ENCODE measurements around the gene KLHL29. TPM values are rescaled to one million over a fixed set of nuclear protein-coding genes. Genes with fewer than 3 reads are reported as not detected.

The KLHL29 gene
- total and polyA plus RNA-seq, 2 experiments from 2014 or later = 1.5 to 6.5 TPM

DNA sequence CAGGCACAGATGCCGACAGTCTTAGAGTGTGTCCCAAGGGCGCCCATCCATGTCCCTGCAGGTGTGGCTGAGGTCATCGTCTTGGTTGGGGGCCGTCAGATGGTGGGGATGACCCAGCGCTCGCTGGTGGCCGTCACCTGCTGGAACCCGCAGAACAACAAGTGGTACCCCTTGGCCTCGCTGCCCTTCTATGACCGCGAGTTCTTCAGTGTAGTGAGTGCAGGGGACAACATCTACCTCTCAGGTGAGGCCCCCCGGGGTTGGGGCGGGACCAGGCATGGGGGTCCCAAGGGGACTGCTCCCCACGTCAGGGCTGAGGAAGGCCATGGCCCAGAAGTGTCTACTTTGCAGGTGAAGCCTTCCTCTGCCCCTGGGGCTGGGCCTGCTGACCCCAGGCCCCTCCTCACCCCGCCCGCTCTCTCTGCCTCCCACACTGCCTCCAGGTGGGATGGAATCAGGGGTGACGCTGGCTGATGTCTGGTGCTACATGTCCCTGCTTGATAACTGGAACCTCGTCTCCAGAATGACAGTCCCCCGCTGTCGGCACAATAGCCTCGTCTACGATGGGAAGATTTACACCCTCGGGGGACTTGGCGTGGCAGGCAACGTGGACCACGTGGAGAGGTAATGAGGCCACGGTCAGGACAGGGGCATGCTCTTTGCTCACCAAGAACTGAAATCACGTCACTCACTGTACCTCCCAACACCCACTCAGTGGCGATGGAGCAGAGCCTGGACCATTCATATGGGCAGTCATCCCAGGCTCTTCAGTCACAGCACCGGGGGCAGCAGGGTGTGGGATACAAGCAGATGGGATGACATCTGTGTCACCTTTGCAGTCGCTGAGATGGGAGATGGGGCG is 311.1 kb downstream of the KLHL29 start:
- Histone ChIP-seq H3K4me1 (ENCODE audit: insufficient read depth) (no peaks in the 10 kb centered on the region), H3K27ac (ENCODE audit: low read depth) (no peak overlapping the region), H3K36me3 (ENCODE audit: insufficient read depth) (no peaks in the 10 kb centered on the region), H3K79me2 (replicated peaks; ENCODE audit: insufficient read depth) (no peaks in the 10 kb centered on the region), H3K4me2 (no peak overlapping the region), H3K4me3 (no peak overlapping the region), H3K9me2 (ENCODE audit: insufficient read depth) (peaks cover 3% of the 10 kb centered on the region; the same call in 1 of the 2 replicates), H3F3A (replicated peaks; ENCODE audit: low read depth) (no peaks in the 10 kb centered on the region), H4K20me1 (replicated peaks; ENCODE audit: insufficient read depth) (no peaks in the 10 kb centered on the region), H2AFZ (no peak overlapping the region), H3K27me3 (ENCODE audit: insufficient read depth) (no peaks in the 10 kb centered on the region)
- H3K27ac Mint-ChIP-seq = no peak overlapping the region
- no peak overlapping the region for H3K4me3 Mint-ChIP-seq
- H3K4me1 Mint-ChIP-seq = peaks cover 17% of the 10 kb centered on the region
- TF ChIP-seq, protein P1, sequence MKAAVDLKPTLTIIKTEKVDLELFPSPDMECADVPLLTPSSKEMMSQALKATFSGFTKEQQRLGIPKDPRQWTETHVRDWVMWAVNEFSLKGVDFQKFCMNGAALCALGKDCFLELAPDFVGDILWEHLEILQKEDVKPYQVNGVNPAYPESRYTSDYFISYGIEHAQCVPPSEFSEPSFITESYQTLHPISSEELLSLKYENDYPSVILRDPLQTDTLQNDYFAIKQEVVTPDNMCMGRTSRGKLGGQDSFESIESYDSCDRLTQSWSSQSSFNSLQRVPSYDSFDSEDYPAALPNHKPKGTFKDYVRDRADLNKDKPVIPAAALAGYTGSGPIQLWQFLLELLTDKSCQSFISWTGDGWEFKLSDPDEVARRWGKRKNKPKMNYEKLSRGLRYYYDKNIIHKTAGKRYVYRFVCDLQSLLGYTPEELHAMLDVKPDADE (IDR thresholded peaks at IDR 0.05) = no peak
- TF ChIP-seq, protein P2, sequence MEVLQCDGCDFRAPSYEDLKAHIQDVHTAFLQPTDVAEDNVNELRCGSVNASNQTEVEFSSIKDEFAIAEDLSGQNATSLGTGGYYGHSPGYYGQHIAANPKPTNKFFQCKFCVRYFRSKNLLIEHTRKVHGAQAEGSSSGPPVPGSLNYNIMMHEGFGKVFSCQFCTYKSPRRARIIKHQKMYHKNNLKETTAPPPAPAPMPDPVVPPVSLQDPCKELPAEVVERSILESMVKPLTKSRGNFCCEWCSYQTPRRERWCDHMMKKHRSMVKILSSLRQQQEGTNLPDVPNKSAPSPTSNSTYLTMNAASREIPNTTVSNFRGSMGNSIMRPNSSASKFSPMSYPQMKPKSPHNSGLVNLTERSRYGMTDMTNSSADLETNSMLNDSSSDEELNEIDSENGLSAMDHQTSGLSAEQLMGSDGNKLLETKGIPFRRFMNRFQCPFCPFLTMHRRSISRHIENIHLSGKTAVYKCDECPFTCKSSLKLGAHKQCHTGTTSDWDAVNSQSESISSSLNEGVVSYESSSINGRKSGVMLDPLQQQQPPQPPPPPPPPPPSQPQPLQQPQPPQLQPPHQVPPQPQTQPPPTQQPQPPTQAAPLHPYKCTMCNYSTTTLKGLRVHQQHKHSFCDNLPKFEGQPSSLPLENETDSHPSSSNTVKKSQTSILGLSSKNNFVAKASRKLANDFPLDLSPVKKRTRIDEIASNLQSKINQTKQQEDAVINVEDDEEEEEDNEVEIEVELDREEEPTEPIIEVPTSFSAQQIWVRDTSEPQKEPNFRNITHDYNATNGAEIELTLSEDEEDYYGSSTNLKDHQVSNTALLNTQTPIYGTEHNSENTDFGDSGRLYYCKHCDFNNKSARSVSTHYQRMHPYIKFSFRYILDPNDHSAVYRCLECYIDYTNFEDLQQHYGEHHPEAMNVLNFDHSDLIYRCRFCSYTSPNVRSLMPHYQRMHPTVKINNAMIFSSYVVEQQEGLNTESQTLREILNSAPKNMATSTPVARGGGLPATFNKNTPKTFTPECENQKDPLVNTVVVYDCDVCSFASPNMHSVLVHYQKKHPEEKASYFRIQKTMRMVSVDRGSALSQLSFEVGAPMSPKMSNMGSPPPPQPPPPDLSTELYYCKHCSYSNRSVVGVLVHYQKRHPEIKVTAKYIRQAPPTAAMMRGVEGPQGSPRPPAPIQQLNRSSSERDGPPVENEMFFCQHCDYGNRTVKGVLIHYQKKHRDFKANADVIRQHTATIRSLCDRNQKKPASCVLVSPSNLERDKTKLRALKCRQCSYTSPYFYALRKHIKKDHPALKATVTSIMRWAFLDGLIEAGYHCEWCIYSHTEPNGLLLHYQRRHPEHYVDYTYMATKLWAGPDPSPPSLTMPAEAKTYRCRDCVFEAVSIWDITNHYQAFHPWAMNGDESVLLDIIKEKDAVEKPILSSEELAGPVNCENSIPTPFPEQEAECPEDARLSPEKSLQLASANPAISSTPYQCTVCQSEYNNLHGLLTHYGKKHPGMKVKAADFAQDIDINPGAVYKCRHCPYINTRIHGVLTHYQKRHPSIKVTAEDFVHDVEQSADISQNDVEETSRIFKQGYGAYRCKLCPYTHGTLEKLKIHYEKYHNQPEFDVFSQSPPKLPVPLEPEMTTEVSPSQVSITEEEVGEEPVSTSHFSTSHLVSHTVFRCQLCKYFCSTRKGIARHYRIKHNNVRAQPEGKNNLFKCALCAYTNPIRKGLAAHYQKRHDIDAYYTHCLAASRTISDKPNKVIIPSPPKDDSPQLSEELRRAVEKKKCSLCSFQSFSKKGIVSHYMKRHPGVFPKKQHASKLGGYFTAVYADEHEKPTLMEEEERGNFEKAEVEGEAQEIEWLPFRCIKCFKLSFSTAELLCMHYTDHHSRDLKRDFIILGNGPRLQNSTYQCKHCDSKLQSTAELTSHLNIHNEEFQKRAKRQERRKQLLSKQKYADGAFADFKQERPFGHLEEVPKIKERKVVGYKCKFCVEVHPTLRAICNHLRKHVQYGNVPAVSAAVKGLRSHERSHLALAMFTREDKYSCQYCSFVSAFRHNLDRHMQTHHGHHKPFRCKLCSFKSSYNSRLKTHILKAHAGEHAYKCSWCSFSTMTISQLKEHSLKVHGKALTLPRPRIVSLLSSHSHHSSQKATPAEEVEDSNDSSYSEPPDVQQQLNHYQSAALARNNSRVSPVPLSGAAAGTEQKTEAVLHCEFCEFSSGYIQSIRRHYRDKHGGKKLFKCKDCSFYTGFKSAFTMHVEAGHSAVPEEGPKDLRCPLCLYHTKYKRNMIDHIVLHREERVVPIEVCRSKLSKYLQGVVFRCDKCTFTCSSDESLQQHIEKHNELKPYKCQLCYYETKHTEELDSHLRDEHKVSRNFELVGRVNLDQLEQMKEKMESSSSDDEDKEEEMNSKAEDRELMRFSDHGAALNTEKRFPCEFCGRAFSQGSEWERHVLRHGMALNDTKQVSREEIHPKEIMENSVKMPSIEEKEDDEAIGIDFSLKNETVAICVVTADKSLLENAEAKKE (CRISPR knock-in tag; IDR thresholded peaks at IDR 0.05) = no peak
- no peak for TF ChIP-seq NANOG (IDR thresholded peaks at IDR 0.05; ENCODE audit: borderline replicate concordance)
- TF ChIP-seq ZNF114 (CRISPR knock-in tag; IDR thresholded peaks at IDR 0.05) = no peak
- no peak for TF ChIP-seq EZH2 (IDR thresholded peaks at IDR 0.05; ENCODE audit: low read depth, unreplicated experiment)
- TF ChIP-seq JUNB (IDR thresholded peaks at IDR 0.05; ENCODE audit: unreplicated experiment) = no peak
- TF ChIP-seq EZH2phosphoT487 (IDR thresholded peaks at IDR 0.05; ENCODE audit: unreplicated experiment) = no peak
- no peak for TF ChIP-seq REST (IDR thresholded peaks at IDR 0.05; ENCODE audit: unreplicated experiment)
- TF ChIP-seq STAT1 (IDR thresholded peaks at IDR 0.05; ENCODE audit: unreplicated experiment) = no peak
- no peak for TF ChIP-seq POLR2AphosphoS5 (IDR thresholded peaks at IDR 0.05; ENCODE audit: low read depth)
- TF ChIP-seq ZNF331 (CRISPR knock-in tag; IDR thresholded peaks at IDR 0.05; ENCODE audit: low read depth) = no peak
- no peak for TF ChIP-seq CREB1 (CRISPR knock-in tag; IDR thresholded peaks at IDR 0.05; ENCODE audit: low read depth)
- TF ChIP-seq CTCF (conservative IDR thresholded peaks at IDR 0.05; ENCODE audit: low read depth in 2 of 2) = no peak
- no peak for DNase-seq (ENCODE audit: low spot score)
- no peak for ATAC-seq
- peaks cover 22% of the 10 kb centered on the region for H3K36me3 Mint-ChIP-seq (ENCODE audit: low read depth)
- peaks cover 3% of the 10 kb centered on the region; the same call in 1 of the 3 replicates for H3K9me3 Mint-ChIP-seq
- H3K27me3 Mint-ChIP-seq (ENCODE audit: insufficient read depth, low read depth, poor library complexity) = peaks cover 19% of the 10 kb centered on the region
